ENCODE data around the gene RNF130. TPM values are rescaled to one million over a fixed set of nuclear protein-coding genes. Genes with fewer than 3 reads are reported as not detected.
A peak's percentile ranks its signal among the peaks of the same experiment; 100 is the strongest.

The RNF130 gene
- total and polyA plus RNA-seq, 2 of the 13 experiments (the other 11 are each of a cell fraction or from before 2014, with no cell fraction given) = 28.2 to 28.3 TPM

- TF ChIP-seq TCF7L2 (IDR thresholded peaks at IDR 0.05; ENCODE audit: low read depth, low read length) = no peak
- peak; percentile 48; the same call in 1 of the 2 replicates for TF ChIP-seq ZNF788 (CRISPR knock-in tag; IDR thresholded peaks at IDR 0.05; ENCODE audit: borderline replicate concordance)
- peak in 1 of 2 experiments; percentile 45; a peak in 2 of 4 replicates for TF ChIP-seq HMGXB4 (CRISPR knock-in tag; IDR thresholded peaks at IDR 0.05; ENCODE audit: borderline replicate concordance in 1 of 2, low read depth in 1 of 2)
- no peak for TF ChIP-seq XBP1 (CRISPR knock-in tag; IDR thresholded peaks at IDR 0.05)
- TF ChIP-seq DNMT1 (CRISPR knock-in tag; IDR thresholded peaks at IDR 0.05) = no peak
- peak; percentile 43; the same call in 1 of the 2 replicates for TF ChIP-seq MYC (CRISPR knock-in tag; IDR thresholded peaks at IDR 0.05; ENCODE audit: borderline replicate concordance)
- peak; percentile 35; the same call in 1 of the 2 replicates for TF ChIP-seq TMF1 (CRISPR knock-in tag; IDR thresholded peaks at IDR 0.05; ENCODE audit: low read depth)
- 0 out of 2 replicates have a peak, but pooled peaks have one; percentile 28 for TF ChIP-seq THAP11 (CRISPR knock-in tag; IDR thresholded peaks at IDR 0.05)
- peak; percentile 22; the same call in 1 of the 2 replicates for TF ChIP-seq HDAC2 (CRISPR knock-in tag; IDR thresholded peaks at IDR 0.05)
- TF ChIP-seq SALL1 (CRISPR knock-in tag; IDR thresholded peaks at IDR 0.05) = peak; percentile 49
- TF ChIP-seq DMAP1 (CRISPR knock-in tag; IDR thresholded peaks at IDR 0.05) = peak; percentile 6; the same call in 1 of the 2 replicates
- TF ChIP-seq ZNF256 (CRISPR knock-in tag; conservative IDR thresholded peaks at IDR 0.05) = no peak
- peak; percentile 37 for TF ChIP-seq ZNF639 (CRISPR knock-in tag; conservative IDR thresholded peaks at IDR 0.05)
- TF ChIP-seq SPEN (CRISPR knock-in tag; IDR thresholded peaks at IDR 0.05; ENCODE audit: low read depth) = peak; percentile 43; the same call in 1 of the 2 replicates
- peak; percentile 39 for TF ChIP-seq YY1 (IDR thresholded peaks at IDR 0.05; ENCODE audit: insufficient read depth, insufficient replicate concordance, low read depth, low read length)
- TF ChIP-seq YEATS4 (CRISPR knock-in tag; IDR thresholded peaks at IDR 0.05; ENCODE audit: borderline replicate concordance) = peak; percentile 67; the same call in 1 of the 2 replicates
- TF ChIP-seq ZNF260 (CRISPR knock-in tag; IDR thresholded peaks at IDR 0.05; ENCODE audit: borderline replicate concordance, low read depth) = no peak
- peak; percentile 44; the same call in 1 of the 2 replicates for TF ChIP-seq ATF7-NPFF (CRISPR knock-in tag; IDR thresholded peaks at IDR 0.05; ENCODE audit: low read depth)
- TF ChIP-seq PHF8 (CRISPR knock-in tag; IDR thresholded peaks at IDR 0.05) = peak; percentile 85
- 0 out of 2 replicates have a peak, but pooled peaks have one; percentile 9 for TF ChIP-seq ZSCAN25 (CRISPR knock-in tag; IDR thresholded peaks at IDR 0.05)
- TF ChIP-seq NR3C1 (CRISPR knock-in tag; IDR thresholded peaks at IDR 0.05) = no peak
- no peak for TF ChIP-seq SRF (IDR thresholded peaks at IDR 0.05; ENCODE audit: low read depth, low read length)
- TF ChIP-seq HNRNPLL (IDR thresholded peaks at IDR 0.05; ENCODE audit: low read depth, low read length, poor library complexity, severe bottlenecking) = peak; percentile 95
- peak; percentile 76; the same call in 1 of the 2 replicates for TF ChIP-seq HES4 (CRISPR knock-in tag; IDR thresholded peaks at IDR 0.05; ENCODE audit: borderline replicate concordance)
- 0 out of 2 replicates have a peak, but pooled peaks have one; percentile 31 for TF ChIP-seq ZNF564 (CRISPR knock-in tag; IDR thresholded peaks at IDR 0.05)
- TF ChIP-seq SYNCRIP (IDR thresholded peaks at IDR 0.05; ENCODE audit: insufficient read depth, low read depth, low read length) = no peak
Measured at GRCh38 chr5:179907556-179908324, 163.8 kb downstream of the RNF130 start, which contains the start of gene TBC1D9B (continued).
